OCI-M2 (cell line): ENCODE data around the gene MS4A4E.
"Not testable (repeated sequence)": the region's sequence is repeated elsewhere in the genome, so short reads cannot be mapped to it uniquely, and the experiment has no call there.

Source experiments
- DNase-seq: peaks from one replicate; lab custom pipeline; 2025; ENCODE audit not compliant: unreplicated experiment; lab: John Stamatoyannopoulos, UW

Gene MS4A4E

GRCh38 chr11:60175860-60176275, 67.1 kb downstream of the MS4A4E start:
- no peak for DNase-seq

GRCh38 chr11:60172011-60172410, 70.9 kb downstream of the MS4A4E start:
- no peak for DNase-seq

GRCh38 chr11:60170566-60170965, 72.4 kb downstream of the MS4A4E start:
- DNase-seq = no peak

GRCh38 chr11:60169264-60169915, 73.5 kb downstream of the MS4A4E start:
- no peak for DNase-seq

GRCh38 chr11:60168306-60168705, 74.6 kb downstream of the MS4A4E start:
- DNase-seq = no peak

- DNase-seq = no peak
Measured at GRCh38 chr11:60165951-60166350, 77.0 kb downstream of the MS4A4E start.

- no peak for DNase-seq
Measured at GRCh38 chr11:60165538-60165937, 77.4 kb downstream of the MS4A4E start.

GRCh38 chr11:60164550-60165075, 78.3 kb downstream of the MS4A4E start:
- no peak for DNase-seq

GRCh38 chr11:60161766-60162165, 81.2 kb downstream of the MS4A4E start:
- no peak for DNase-seq

- DNase-seq = no peak
Measured at GRCh38 chr11:60161107-60161506, 81.8 kb downstream of the MS4A4E start.

- DNase-seq = no peak
Measured at GRCh38 chr11:60159868-60160267, 83.1 kb downstream of the MS4A4E start.

GRCh38 chr11:60159284-60159683, 83.7 kb downstream of the MS4A4E start:
- DNase-seq = no peak

GRCh38 chr11:60158636-60159035, 84.3 kb downstream of the MS4A4E start:
- no peak for DNase-seq

GRCh38 chr11:60155931-60156330, 87.0 kb downstream of the MS4A4E start:
- no peak for DNase-seq

GRCh38 chr11:60152727-60153126, 90.2 kb downstream of the MS4A4E start:
- not testable (repeated sequence) for DNase-seq

- no peak for DNase-seq
Measured at GRCh38 chr11:60150279-60150678, 92.7 kb downstream of the MS4A4E start.
